ENCODE results near the gene UFD1.
A peak's percentile ranks its signal among the peaks of the same experiment; 100 is the strongest.

Gene UFD1, protein sequence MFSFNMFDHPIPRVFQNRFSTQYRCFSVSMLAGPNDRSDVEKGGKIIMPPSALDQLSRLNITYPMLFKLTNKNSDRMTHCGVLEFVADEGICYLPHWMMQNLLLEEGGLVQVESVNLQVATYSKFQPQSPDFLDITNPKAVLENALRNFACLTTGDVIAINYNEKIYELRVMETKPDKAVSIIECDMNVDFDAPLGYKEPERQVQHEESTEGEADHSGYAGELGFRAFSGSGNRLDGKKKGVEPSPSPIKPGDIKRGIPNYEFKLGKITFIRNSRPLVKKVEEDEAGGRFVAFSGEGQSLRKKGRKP

DNA sequence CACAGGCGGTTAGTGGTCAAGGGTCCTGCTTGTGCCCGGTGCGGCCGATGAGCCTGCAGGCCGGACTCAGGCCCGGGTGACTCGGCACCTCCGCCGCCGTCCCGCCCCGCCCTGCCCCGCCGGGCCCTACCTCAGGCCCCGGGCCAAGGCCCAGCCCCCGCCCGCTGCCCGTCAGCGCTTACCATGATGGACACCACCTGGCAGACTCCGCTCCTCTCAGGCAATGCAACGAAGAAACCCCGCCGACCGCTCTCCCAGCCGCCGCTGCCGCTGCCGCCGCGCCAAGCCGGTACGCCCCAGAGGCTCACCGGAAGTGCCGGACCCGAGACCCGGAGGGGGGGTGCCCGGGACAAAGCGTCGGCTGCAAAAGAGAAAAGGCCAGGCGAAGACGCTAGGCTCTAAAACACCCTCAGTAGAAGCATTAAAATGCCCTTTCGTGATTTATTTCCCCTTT is at the start of gene UFD1:
Gene UFD1 (minus strand): TSS at position 293 of the 454 bp plus-strand sequence. CDS start 108 bp downstream, at position 185.
- peak; percentile 59 to 71 for DNase-seq (ENCODE audit: low read depth in 1 of 2, low spot score in 1 of 2)

DNA sequence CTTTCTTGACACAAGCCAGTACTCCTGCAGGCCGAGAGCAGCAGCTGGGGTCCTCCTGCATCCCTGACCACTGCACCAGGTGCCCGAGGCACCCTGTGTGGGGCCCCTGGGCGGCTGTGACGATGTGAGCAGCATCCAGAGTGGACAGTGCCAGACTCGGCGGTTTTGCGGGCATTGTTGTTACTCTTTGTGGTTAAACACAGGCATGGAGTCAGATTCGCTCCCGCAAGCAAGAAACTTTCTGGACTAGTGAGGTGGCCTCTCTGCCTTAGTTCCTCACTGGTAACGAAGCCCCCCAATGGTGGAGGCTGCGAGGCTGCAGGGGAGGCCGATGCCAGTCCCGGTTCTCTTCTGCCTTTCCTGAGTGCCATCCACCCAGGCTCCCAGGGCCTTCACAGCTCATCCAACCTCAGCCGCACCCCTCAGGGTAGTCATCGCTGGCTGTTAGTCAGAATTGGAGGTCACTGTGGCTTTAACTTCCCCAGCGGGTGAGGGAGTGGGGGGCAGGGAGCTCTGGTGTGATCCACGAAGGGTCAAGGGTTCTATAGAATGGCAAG is 48.9 kb upstream of the UFD1 start:
- DNase-seq (ENCODE audit: low read depth in 1 of 2, low spot score in 1 of 2): no peak

DNA sequence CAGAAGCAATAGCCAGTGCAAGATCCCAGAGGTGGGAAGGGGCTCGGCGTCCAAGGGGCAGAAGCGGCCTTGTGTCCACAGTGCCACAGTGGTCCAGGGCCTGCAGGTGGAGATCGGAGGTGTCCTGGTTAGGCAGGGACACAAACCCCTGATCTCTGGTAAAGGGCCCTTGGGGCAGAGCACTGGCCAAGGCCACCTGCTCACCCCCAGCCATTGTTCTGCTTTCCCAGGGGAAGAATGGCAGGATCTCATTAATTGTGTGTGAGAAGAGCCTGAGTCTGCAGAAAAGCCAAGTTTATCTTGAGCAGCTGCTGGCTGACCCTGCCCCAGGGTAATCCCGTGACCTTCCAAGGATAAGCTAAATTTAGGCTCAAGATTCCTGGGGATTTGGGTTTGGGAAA is 48.3 kb upstream of the UFD1 start:
- no peak for DNase-seq (ENCODE audit: low read depth in 1 of 2, low spot score in 1 of 2)

DNA sequence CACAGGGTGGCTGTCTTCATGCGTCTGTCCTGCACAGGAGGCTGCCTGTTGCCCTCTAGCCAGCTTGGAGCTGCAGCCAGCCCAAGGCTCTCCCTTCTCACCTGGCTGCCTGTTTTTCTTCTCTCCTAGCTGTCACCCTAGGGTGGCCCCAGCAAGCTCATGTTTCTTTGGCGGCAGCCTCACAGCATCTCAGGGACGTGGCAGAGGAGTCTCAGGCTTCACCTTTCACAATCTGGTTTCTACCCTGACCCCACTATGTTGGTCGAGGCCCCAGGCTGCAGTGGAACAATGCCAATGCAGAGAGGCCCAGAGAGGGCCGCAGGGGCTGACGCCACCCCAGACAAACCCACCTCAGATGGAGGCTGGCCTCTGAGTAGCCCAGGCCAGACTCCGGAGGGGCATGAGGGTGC is 47.7 kb upstream of the UFD1 start:
- no peak for DNase-seq (ENCODE audit: low read depth in 1 of 2, low spot score in 1 of 2)

DNA sequence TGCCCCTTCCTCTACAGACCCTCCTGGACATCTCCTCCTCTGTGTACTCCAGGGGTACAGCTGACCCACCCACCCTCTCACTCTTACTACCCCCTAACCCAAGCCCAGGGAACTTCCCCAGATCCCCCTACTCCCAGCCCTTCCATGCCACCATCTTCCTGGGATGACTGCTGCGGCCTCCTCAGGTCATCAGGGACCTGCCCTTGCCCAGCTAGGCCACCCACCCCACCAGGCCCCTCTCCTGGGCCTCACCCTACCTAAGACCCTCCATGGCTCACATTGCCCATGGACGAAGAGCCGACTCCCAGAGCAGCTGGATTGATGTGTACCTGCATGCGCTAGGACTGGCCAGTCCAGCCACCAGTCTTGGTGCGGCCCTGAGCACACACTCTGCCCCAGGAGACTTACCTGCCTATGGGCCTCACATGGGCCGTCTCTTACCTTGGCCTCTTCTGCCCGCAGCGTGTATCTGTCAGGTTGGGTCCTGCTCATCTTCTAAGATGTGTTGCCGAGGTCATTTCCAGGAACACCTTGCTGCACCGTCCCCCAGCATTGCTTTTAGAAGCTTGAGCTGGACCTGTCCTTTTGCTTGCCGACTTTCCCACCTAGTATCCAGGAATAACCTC is 47.2 kb upstream of the UFD1 start:
- DNase-seq (ENCODE audit: low read depth in 1 of 2, low spot score in 1 of 2): no peak

DNA sequence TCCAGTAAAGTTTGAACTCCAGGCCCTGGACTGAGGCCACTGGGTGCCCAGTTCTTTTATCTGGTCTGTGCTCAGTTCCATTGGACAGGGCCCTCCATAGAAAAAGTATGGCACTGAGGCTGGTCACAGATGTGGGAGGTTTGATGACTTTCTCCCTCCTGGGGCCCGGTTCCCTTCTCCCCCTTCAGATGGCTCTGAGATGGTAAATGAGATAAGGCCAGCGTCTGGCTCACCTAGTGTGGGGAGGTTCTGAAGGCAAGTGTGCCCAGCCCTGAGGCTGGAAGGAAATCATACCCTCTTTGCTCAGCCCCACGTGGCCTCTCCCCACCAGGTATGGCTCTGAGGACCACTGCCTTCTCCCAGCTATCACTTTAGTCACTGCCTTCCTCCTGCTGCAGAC is 46.7 kb upstream of the UFD1 start:
- DNase-seq (ENCODE audit: low read depth in 1 of 2, low spot score in 1 of 2): no peak

DNA sequence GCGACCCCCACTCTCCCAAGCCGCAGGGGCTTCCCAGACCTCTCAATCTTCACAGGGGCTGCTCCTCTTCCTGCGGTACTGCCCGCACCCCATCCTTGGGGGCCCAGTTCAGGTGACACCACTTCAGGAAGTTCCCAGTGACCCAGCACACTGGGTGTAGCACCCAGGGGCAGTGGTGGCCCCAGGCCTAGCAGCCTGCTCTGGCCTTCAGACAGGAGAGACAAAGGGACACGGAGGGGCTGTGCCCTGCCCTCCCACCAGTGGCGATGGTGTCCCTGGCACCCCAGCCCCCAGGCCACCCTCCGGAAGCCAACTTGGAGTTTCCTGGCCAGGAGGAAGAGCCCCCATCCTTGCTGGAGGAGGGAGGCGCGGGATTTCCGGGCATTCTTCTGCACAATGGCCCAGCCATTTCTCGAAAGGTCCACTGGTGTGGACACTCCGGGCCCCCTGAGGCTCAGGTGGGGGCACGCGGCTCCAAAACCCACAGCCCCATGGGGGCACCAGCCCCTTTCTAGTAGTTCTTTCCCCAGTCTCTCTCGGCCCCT is 46.2 kb upstream of the UFD1 start:
- no peak for DNase-seq (ENCODE audit: low read depth in 1 of 2, low spot score in 1 of 2)

DNA sequence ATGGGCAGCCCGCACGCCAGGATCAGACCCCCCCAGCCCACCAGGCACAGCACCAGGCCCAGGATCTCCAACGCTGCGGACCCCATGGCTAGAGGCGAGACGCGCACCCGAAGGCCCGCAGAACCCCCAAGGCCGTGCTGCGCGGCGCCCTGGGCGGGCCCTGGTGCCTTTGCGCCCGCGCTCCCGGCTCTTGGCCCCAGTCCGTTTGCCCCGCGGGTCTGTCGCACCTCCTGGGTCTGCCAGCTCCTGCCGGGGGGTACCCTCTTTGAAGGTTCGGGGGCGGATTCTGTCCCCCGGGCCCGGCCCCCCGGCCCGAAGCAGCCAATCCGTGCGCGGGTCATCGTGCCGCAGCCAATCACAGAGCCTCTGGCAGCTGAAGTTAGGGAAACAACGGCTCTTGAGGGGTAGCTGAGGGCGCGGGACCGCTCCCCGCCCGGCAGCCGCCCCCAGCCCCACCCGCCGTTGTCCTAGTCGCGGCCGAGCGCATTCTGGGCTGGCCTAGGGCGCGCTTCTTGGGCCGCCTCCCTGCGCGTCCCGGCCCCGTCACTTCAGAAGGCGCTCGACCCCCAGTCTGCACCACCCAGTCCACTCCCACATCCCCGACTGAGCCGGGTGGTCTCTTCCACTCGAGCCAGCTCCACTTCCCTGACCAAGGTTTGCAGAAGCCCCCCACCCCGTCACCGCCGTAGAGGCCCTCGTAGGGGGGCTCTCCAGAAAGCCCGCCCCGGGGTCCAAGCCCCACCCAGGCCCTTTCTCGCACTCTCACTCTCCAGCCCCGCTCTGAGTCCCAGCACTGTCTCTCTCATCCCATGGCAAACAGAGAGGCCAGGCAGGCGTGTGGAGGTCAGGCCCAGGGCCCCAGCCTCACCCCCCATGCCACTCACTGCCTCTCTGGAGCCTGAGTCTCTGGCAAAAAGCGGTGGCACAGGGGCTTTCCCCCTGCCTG is 45.5 kb upstream of the UFD1 start, which contains the start of gene CLDN5:
Gene CLDN5 (minus strand): TSS at position 241 of the 946 bp plus-strand sequence. CDS start 155 bp downstream, at position 86.
- no peak for DNase-seq (ENCODE audit: low read depth in 1 of 2, low spot score in 1 of 2)

DNA sequence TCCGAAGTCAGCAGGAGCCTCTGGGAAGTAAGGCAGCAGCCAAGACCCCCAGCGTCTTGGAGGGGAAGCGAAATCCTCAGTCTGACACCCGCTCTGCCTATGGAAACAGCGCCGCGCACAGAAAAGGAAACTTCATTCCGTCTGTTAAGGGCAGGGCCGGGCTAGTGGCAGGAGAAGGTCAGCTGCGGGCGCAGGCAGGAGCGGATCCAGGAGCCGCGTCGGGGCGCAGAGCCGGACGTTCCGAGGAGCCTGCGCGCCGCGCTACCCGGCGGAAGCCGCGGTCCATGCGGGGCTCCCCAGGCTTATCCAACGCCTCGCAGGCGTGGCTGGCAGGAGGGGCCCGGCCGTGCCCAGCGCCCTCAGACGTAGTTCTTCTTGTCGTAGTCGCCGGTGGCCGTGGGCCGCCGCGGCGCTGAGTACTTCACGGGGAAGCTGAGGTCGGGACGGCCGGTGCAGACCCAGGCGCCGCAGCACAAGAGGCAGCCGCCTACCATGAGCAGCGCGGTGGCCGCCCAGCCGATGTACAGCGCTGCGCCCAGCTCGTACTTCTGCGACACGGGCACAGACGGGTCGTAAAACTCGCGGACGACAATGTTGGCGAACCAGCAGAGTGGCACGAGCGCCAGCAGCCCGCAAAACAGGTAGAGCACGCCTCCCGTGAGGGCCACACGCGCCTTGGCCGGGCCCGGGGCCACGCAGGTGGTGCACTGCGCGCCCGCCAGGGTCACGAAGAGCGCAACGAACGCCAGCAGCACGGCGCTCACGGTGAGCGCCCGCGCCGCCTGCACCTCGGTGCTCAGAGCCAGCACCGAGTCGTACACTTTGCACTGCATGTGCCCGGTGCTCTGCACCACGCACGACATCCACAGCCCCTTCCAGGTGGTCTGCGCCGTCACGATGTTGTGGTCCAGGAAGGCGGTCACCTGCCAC is 44.5 kb upstream of the UFD1 start:
- no peak for DNase-seq (ENCODE audit: low read depth in 1 of 2, low spot score in 1 of 2)

DNA sequence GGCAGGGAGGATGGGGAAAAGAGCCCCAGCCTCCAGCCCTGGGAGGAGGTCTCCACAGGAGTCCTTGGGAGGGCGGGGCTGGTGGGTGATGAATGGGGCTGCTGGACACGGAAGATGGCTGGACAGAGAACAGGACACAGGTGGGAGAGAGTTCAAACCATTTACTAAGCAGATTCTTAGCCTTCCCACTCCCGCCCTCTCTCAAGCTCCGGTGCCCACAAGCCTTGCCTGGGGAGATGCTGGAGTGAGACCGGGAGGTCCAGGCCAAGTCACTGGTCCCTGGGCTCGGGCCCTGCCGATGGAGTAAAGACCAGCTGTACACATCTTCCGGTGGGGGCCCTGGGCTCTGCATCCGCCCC is 43.9 kb upstream of the UFD1 start:
- no peak for DNase-seq (ENCODE audit: low read depth in 1 of 2, low spot score in 1 of 2)

DNA sequence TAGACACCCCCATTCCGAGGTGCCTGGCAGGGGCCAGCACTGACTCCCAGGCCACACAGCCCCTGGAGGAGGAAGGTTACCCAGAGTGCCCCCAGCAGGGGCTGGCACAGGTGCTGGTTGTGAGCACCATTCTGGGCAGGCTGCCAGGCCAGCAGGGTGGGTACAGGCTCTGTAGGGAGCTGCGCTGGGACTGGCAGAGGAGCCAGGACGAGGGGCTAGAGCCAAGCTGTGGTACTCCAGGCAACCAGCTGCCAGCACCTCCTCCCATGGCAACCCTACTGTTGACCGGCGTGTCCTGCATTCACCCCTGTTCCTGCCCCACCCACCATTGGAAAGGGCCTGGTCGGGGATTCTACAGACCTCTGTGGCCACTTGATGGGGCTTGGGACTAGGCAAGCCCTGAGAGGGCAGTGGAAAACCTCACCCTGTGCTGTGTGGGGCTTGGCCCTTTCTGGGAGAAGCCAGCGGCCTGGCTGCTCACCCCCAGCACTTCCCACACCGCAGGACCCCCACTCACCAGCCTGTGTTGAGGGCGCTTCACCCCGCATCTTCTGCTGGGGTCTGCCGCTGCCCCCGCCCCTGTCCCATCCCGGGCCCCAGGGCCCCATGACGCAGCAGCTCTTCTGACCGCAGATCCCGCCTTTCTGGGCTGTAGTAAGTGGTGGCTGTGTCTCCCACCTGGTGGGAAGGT is 43.3 kb upstream of the UFD1 start:
- DNase-seq (ENCODE audit: low read depth in 1 of 2, low spot score in 1 of 2): no peak

DNA sequence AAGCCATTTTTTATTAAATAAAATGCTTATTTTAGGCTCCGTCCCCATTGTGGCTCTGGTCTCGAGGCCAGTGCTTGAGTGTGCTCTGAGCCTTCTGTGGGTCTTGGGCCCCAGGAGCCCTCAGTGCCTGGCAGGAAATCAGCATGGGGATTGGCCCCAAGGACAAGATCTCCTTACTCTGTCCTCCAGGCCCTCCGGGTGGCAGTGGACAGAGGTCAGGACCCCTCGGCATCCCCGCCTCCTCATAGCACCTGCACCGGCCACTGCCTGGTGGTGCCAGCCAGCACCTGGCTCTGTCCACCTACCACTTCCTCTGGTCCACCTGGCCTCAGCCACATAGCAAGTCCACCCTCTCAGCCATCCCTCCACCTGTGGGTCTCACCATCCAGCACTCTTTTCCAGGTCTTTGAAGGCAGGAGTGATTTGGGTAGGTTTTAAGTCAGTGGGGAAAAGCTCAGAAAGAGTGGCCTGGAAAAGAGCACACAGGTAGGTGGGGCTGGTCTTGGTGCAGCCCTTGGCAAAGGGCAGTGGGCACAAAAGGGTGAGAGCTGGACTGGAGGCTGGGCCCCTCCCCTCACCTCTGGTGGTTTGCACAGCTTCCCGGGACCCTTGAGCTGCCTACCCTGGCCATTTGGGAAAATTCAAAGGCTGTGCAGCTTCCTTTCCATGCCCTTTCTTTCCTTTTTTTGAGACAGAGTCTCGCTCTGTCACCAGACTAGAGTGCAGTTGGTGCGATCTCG is 41.7 kb upstream of the UFD1 start:
- DNase-seq (ENCODE audit: low read depth in 1 of 2, low spot score in 1 of 2): no peak

DNA sequence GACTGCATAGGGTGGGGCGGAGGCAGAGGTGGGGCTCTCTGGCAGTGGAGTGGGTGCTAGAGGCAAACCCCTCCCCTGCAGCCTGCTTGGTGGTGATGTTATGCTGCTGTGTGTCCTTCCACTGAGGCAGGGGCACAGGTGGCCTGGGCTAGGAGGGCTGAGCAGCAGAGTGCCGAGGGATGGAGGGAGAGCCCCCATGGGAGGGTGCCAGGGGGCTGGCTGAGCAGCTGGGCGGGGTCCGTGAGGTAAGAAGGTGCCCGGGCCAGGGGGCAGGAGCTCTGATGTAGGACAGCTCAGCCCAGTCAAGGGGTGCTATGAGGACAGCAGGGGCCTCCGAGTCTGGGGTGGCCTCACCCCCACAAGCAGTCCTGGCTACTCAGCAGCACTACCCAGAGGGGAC is 41.0 kb upstream of the UFD1 start:
- no peak for DNase-seq (ENCODE audit: low read depth in 1 of 2, low spot score in 1 of 2)

DNA sequence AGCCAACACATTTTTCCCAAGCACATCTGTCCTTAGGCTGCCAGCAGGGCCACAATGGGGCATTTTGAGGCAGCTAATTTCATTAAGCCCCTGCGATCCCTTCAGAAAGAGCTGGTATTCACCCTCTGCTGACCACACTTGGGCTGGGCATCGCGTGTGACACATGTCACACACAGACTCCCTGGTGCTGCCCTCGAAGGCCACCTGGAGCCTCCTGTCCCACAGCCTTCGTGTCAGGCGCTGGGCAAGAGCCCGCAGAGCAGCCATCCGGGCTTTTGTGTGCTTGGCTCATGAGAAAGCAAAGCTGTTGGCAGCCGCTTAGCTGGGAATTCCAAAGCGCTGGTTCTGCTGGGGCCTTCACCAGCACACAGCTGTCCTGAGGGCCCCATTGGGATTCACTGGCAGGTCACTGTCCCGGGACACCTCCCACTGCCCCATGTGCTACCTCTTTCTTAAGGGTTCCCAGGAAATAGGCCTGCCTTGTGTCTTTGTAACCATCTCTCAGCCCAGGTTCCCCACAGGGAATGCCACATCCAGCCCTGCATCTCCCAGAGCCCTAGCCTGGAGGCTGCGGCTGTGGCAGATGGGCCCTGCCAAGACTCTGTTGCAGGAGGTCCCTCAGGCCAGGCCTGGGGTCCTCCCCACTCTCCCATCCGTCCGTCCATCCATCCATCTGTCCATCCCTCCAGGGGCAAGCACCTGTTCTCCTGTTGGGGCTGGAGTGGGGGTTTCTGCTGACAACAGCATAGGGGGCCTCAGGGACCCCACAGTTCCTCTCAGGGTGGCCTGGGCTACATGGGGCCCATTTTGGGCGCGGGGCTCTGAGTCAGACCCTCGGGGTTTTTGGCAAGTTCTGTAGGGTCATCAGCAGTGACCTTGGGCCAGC is 40.3 kb upstream of the UFD1 start:
- DNase-seq (ENCODE audit: low read depth in 1 of 2, low spot score in 1 of 2): no peak

DNA sequence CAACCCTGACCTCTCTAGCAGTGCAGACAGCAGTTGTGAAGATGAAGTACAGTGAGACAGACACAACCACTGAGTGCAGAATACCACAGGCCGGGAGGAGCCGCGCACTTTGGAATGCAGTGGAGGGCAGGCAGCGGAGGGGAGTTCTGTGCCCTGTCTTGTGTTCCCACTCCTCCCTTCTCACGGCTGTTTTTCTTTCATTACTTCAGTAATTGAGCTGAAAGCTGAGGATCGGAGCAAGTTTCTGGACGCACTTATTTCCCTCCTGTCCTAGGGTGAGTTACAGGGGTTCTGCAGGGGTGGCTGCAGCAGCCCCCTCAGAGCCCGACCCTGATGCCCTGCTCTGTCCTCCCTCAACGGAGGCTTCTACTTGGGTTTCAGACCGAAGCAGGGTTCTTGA is 39.6 kb upstream of the UFD1 start:
- no peak for DNase-seq (ENCODE audit: low read depth in 1 of 2, low spot score in 1 of 2)

DNA sequence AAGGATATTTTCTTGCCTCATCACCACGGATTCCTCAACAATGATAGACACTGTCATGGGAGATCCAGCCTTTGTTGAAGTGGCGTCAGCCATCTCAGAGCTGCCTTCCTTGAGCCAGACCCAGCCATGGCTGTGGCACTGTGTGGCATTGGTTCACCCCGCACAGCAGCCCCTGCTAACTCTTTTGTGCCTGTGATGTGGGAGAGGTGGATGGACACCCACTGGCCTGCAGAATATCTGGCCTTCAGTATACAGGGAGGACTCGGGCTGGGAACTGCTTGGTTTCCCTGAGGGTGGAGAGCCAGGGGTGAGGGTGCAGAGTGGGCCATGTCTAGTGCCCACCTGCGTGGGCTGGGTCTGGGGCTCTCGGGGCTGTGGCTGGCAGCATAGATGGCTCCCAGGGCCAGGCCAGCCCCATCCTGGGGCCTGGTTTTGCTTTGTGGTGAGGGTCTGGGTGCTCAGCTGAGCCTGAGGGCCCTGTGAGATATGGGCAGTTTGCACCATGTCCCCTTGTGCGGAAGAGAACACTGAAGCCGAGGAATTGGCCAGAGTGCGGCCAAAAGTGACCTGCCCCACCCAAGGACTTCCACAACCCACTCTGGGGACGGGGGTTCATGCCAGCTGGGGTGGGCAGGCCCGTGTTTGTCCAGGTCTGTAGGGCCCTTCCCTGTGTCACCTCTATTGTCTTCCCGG is 39.1 kb upstream of the UFD1 start:
- DNase-seq (ENCODE audit: low read depth in 1 of 2, low spot score in 1 of 2): no peak

DNA sequence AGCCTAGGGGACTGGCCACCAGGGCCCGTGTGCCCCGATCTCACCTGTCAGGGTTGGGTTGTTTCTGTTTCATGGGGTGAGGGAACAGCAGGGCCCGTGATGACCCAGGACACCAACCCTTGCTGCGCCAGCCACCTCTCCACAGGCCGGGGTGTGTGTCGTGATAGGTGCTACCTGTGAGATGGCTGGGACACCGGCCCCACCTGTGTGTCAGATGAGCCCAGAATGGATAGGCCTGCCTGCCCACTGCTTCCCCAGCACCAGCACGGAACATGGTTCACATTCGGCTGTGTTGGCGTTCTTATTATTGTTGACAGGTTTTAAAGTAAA is 38.1 kb upstream of the UFD1 start:
- DNase-seq (ENCODE audit: low read depth in 1 of 2, low spot score in 1 of 2): no peak
